Cardiac ventricle fibroblast (primary cell): ENCODE results near the gene RAB19. TPM values are rescaled to one million over a fixed set of nuclear protein-coding genes. Genes with fewer than 3 reads are reported as not detected.

Experiments
- total RNA-seq: library from RNA; depleted of rRNA; stranded (reverse); fragments of >200 nt; gene quantifications from 2 replicates; pipeline ENCODE4 v1.2.3, GENCODE V29; 2015

The RAB19 gene
- not detected in 2 replicates for total RNA-seq

GRCh38 chr7:140403878-140404564 lies at the start of gene RAB19:
Gene RAB19, plus strand, starts transcription at chr7:140404058. Its CDS starts 3,589 bp downstream, at chr7:140407647.

GRCh38 chr7:140397784-140398750 lies 5.8 kb upstream of the RAB19 start, which contains the start of gene SLC37A3:
Gene SLC37A3, minus strand, starts transcription at chr7:140398530. Its CDS starts 16,004 bp downstream, at chr7:140382526.

Other genes with a start within 250 kb of the RAB19 start
- 3.6 and 4.5 TPM in 2 replicates for gene KDM7A, start 227.1 kb upstream of the RAB19 start, total RNA-seq
- 45.9 and 56.4 TPM in 2 replicates for gene SLC37A3, start 5.5 kb upstream of the RAB19 start, total RNA-seq
- 42.8 and 58.3 TPM in 2 replicates for gene MKRN1, start 75.4 kb downstream of the RAB19 start, total RNA-seq
- 3.2 and 3.7 TPM in 2 replicates for gene DENND2A, start 236.8 kb downstream of the RAB19 start, total RNA-seq